HG03469 (cell line): ENCODE results near the gene KATNBL1.
"Not testable (repeated sequence)": the region's sequence is repeated elsewhere in the genome, so short reads cannot be mapped to it uniquely, and the experiment has no call there.

Source experiments
- ATAC-seq: cut with Tn5 transposase; IDR thresholded peaks from one replicate; pipeline ENCODE4 v1.9.1; 2021; ENCODE audit warnings: mild to moderate bottlenecking, moderate library complexity, moderate number of reproducible peaks; ENCODE audit not compliant: unreplicated experiment

Gene KATNBL1

DNA sequence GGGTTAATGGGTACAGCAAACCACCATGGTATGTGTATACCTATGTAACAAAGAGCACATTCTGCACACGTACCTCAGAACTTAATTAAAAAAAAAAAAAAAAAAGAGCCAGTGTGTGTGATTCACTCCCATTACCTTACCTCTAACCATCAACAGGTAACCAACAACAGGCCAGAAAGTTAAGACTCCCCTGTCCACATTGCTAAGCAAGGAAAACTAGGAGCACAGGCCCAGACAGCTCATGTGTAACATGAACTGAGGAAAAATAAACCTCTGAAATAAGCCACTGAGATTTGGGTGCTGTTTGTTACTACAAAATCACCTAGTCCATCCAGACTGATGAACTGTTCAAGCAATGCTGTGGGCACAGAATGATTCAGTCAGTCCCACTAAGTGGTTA is 6.0 kb downstream of the KATNBL1 start:
- no peak for ATAC-seq

GRCh38 chr15:34203305-34203704 is 6.6 kb downstream of the KATNBL1 start:
- ATAC-seq: no peak

DNA sequence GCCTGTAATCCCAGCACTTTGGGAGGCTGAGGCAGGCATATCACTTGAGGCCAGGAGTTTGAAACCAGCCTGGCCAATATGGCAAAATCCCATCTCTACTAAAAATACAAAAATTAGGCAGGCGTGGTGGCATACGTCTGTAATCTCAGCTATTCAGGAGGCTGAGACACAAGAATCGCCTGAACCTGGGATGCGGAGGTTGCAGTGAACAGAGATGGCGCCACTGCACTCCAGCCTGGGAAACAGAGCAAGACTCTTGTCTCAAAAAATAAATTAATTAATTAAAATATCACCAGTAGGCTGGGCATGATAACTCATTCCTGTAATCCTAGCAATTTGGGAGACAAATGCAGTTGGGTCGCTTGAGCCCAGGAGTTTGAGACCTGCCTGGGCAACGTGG is 16.6 kb downstream of the KATNBL1 start:
- not testable (repeated sequence) for ATAC-seq

DNA sequence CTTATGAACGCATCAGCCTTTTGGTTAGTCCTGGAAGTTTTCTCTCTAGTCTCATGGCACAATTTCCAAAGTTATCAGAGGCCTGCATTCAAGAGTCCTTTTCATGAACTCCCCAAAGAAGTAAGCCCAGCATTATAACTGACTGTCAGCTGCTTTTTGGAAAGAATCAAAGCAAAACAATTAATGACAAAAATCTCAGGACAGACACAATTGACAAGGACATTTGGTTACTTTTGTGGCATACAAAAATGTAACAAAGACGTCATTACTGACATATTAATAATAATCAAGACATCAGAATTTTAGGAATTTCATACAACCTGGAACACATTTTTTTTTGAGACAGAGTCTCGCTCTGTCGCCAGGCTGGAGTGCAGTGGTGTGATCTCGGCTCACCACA is 21.2 kb downstream of the KATNBL1 start:
- ATAC-seq: no peak

DNA sequence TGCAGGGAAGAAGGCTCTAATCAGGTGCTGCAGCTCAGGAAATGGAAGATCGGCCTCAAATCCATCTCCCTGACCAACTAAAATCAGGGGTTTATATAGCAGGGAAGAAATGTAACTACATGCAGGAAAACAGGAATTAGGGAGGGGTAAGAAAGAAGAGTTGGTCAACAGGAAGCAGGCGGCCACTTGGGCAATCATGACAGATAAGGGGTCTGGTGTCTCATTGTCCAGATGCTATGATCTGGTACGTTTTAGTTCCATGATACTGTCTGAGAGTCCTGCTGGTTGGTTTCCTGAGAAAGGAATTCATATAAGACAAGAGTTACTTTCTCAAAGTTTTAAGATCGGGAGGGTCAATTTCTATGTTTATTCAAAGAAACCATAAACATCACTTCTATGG is 24.2 kb downstream of the KATNBL1 start:
- no peak for ATAC-seq

GRCh38 chr15:34182942-34183341 is 27.0 kb downstream of the KATNBL1 start:
- ATAC-seq: no peak

- ATAC-seq: no peak
These were observed 30.7 kb downstream of the KATNBL1 start for GRCh38 chr15:34179234-34179633.

GRCh38 chr15:34165987-34166573 is 43.8 kb downstream of the KATNBL1 start:
- not testable (repeated sequence) for ATAC-seq

- no peak for ATAC-seq
These were observed 48.5 kb downstream of the KATNBL1 start for GRCh38 chr15:34161329-34161963.

DNA sequence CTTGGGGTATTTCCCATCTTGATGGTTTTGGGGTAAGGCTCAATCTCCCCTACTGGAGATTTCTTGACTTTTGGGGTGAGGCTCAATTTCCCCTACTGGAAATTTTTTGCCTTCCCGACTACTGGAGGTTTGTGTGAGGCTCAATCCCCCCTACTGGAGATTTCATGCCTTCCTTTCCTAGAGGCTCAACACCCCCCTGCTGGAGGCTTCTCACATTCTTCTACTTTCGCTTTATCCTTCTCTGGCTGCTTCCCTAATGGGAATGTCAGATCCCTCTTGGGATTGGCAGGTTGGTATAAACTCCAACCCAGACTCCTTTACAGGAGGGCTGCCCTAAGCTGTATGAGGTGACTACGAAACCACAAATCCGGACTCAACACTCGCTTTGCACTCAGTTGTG is 49.2 kb downstream of the KATNBL1 start:
- ATAC-seq: no peak

GRCh38 chr15:34158355-34158754 is 51.5 kb downstream of the KATNBL1 start:
- no peak for ATAC-seq

- ATAC-seq: no peak
These were observed 54.0 kb downstream of the KATNBL1 start for GRCh38 chr15:34155859-34156258.

DNA sequence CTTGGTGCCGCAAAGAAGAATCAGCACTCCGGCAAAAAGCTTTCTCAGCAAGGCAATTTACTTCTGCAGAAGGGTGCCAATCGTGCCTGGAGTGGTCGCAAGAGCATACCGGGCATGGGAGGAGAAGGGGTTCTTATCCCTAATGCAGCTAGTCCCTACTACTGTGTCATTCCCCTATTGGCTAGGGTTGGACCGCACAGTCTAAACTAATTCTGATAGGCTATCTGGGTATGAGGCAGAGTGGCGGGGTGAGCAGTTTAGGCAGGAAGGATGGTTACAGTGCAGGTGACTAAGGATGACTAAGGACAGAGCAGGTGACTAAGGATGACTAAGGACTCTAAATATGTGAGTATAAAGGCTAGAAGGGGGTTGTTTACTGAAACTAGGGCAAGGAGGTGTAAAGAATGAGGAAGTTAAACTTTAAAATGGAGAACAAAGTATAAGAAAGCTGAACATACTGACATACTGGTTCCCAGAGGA is 55.1 kb downstream of the KATNBL1 start:
- no peak for ATAC-seq

GRCh38 chr15:34147371-34148140 is 62.3 kb downstream of the KATNBL1 start:
- no peak for ATAC-seq

DNA sequence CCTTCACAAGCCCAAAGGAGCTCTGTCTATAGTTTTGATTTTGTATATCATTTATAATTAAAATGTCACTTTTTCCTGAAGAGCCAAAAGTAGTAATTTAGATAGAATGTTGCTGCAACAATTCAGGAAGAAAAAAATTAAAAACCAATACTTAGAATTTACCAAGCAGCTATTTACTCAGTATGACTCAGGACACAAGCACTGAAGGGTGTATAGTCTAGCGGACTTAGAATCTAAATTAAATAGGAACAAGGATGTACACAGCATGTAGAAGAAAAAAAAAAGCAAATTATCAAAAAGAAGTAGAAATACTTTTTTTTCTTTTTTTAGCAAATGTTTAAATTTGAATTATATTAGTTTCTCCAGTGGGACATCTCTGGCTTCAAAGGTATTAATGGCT is 76.4 kb downstream of the KATNBL1 start:
- ATAC-seq: no peak

GRCh38 chr15:34132881-34133280 is 77.0 kb downstream of the KATNBL1 start:
- ATAC-seq: no peak

DNA sequence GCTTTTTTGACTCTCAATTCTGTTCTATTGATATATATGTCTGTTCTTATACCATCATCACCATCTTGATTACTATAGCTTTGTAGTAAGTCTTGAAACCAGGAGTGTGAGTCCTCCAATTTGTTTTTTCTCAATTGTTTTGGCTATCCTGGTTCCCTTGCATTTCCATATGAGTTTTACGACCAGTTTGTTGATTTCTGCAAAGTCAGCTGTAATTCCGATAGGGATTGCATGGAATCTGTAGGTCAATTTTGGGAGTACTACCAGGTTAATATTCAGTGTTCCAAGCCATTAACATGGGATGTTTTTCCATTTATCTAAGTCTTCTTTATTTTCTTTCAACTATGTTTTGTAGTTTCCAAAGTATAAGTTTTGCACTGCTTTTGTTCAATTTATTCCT is 81.0 kb downstream of the KATNBL1 start:
- no peak for ATAC-seq

- no peak for ATAC-seq
These were observed 83.4 kb downstream of the KATNBL1 start for GRCh38 chr15:34126522-34126921.

- ATAC-seq: no peak
These were observed 84.0 kb downstream of the KATNBL1 start for GRCh38 chr15:34125945-34126344.

DNA sequence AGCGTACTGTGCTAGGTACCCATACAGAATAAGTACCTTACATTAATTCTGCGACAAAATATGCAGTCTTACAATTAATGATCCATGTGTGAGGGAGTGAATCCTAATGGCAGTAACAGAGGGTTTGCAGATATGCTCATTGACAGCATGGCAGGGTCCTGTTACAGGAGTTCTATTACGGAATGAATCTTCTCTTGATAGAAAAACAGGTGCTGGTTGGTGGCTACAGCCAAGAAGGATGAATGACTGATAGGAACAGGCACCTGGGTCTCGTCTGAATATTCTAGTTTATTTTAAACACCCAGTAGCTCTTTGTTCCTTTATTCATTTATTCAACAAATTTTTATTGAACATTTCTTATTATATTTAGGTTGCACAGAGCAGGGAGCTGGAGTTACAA is 85.2 kb downstream of the KATNBL1 start:
- ATAC-seq: no peak

- ATAC-seq: no peak
These were observed 87.1 kb downstream of the KATNBL1 start for GRCh38 chr15:34122771-34123183.

DNA sequence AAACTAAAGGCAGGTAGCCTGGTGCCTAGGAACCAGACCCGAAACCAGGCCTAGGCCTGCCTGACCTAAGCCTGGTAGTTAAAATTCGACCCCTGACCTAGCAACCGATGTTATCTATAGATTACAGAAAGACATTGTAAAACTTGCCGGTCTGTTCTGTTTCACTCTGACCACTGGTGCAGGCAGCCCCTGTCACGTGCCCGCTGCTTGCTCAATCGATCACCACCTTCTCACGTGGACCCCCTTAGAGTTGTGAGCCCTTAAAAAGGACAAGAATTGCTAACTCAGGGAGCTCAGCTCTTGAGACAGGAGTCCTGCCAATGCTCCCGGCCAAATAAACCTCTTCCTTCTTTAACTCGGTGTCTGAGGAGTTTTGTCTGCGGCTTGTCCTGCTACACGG is 88.1 kb downstream of the KATNBL1 start:
- ATAC-seq: not testable (repeated sequence)
